D721Med (cell line): ENCODE data around the gene PDLIM7.

Experiments used
- DNase-seq: peaks from one replicate; pipeline ENCODE4 v3.0.0; 2011; ENCODE audit warnings: low spot score; ENCODE audit not compliant: insufficient read length
- FAIRE-seq: peaks from 2 replicates; lab custom pipeline; 2011; peaks lifted over from hg19 to GRCh38; lab: Jason Lieb, UNC
- TF ChIP-seq, protein P1 (sequence below): IDR thresholded peaks from 2 replicates; pipeline ENCODE4 v1.5.1; 2012; ENCODE audit warnings: mild to moderate bottlenecking, control low read depth; ENCODE audit not compliant: insufficient read depth; ENCODE audit errors: missing control alignments

The PDLIM7 gene

DNA sequence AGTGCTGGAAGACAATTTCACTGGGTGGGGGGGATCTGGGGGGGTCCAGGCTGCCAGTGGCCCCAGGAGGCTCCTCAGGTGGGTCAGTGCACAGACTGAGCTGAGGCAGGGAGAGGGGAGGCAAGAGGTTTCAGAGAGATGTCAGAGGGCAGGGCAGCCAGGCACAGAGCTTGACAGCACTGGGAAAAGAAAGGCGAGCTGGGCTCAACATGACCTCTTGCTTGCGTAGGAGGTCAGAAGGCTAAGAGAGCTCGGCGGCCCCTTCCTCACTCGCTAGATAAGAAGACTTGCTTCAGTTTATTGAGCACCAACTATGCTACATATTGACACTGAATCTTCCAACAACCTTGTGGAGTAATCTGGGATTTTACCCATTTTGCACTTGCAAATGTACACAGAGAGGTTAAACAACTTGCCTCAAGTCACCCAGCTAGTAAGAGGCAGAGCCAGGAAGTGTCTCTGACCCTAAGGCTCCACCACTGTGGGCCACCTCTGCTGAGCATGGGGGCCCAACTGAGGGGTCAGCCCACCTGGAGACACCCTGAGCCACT lies 3.5 kb downstream of the PDLIM7 start:
- TF ChIP-seq, protein P1, sequence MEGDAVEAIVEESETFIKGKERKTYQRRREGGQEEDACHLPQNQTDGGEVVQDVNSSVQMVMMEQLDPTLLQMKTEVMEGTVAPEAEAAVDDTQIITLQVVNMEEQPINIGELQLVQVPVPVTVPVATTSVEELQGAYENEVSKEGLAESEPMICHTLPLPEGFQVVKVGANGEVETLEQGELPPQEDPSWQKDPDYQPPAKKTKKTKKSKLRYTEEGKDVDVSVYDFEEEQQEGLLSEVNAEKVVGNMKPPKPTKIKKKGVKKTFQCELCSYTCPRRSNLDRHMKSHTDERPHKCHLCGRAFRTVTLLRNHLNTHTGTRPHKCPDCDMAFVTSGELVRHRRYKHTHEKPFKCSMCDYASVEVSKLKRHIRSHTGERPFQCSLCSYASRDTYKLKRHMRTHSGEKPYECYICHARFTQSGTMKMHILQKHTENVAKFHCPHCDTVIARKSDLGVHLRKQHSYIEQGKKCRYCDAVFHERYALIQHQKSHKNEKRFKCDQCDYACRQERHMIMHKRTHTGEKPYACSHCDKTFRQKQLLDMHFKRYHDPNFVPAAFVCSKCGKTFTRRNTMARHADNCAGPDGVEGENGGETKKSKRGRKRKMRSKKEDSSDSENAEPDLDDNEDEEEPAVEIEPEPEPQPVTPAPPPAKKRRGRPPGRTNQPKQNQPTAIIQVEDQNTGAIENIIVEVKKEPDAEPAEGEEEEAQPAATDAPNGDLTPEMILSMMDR = no peak
- DNase-seq = no peak
- FAIRE-seq = no peak

DNA sequence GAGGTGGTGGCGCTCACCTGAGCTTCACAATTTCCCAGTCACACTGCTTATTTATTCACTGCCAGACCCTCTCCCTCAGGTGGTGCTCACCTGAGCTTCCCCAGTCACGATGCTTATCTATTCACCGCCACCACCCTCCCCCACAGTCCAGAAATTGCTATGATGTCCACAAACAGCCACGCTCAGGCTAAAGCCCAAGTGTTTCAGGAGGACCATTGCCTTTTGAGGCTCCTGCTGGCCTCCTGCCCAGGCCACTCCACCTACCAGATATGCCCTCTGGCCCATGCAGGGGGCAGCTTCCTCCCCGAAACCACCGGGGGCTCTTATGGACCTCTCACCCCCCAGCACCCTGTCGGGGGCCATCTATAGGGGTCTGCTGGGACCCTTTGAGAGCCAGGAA lies 4.6 kb downstream of the PDLIM7 start:
- FAIRE-seq = no peak
- TF ChIP-seq, protein P1 = no peak

DNA sequence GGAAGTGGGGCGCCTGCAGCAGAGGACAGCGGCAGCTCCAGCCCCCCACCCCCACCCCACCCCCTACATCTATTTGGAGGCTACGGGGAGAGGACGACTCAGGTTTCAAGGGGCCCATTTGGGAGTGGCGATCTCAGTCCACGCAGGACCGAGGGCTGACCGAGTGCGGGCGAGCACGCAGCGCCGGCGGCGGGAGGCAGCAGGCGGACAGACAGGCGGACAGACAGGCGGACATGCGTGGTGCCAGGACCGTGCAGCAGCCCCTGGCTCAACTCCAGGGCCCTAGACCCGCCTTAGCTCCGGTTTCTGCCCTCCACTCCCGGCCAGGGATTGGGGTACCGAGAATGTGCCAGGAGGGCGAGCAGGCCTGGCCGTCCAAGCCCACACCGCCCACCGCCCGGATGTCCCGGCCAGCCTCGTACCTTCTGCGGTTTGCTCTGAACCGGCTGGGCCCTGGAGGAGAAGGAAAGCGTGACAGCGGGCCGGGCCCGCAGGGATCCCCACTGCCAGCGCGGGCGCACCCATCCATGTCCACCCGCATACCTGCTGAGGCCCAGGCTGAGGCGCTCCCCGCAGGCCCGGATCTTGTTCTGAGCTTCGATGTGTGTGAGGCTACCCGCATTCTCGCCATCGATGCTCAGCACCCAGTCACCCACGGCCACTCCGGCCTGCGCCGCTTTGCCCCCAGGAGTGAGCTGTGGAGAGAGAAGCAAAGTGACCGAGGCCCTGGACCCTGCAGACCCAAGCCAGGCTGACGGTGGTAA lies 5.2 kb downstream of the PDLIM7 start:
- TF ChIP-seq, protein P1 = no peak
- FAIRE-seq (no peak), DNase-seq (no peak)

More for the DNA sequence above, 4.6 kb downstream of the PDLIM7 start:
- no peak for DNase-seq

DNA sequence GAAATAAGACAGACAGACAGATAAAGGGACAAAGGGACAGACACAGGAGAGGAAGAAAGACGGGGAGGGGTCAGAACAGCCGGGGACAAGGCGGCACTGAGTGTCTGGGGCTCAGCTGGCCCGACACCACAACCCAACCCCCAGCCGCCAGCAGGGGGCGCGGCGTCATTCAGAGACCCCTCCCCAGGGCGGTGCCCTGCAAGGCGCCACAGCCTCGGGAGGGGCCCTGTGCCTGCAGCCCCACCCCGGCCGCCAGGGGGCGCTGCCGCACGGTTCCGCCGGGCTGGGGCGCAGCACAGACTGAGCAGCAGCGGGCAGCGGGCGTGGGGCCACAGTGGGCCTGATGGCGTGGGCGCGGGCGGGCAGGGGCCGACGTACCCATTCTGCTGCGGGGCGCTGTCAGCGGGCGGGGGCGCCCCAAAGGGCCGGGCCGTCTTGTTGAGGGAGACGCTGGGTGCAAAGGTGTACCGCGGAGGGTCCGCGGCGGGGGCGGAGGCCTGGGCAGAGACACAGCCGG lies 5.9 kb downstream of the PDLIM7 start:
- FAIRE-seq (no peak), DNase-seq (peak; percentile 57)
- TF ChIP-seq, protein P1 = peak; percentile 21

DNA sequence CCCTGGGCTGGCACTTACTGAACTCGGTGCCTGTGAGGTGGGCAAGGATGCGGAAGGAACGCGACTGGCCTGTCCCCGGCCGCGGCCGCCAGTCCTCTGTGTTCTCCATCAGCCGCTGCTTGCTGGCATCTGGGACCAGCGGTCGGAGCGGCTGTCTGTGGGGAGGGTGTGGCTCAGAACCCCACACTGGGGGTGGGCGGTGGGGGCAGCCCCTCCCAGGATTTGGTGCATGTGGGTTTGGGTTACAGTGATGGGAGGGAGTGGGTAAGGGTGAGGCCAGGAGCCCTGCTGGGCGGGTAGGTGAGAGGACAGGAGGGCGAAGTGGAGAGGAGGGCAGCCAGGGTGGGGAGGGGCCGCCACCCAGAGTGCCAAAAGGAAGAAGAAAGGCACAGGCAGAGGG lies 6.4 kb downstream of the PDLIM7 start:
- TF ChIP-seq, protein P1 = no peak
- FAIRE-seq (no peak), DNase-seq (no peak)

DNA sequence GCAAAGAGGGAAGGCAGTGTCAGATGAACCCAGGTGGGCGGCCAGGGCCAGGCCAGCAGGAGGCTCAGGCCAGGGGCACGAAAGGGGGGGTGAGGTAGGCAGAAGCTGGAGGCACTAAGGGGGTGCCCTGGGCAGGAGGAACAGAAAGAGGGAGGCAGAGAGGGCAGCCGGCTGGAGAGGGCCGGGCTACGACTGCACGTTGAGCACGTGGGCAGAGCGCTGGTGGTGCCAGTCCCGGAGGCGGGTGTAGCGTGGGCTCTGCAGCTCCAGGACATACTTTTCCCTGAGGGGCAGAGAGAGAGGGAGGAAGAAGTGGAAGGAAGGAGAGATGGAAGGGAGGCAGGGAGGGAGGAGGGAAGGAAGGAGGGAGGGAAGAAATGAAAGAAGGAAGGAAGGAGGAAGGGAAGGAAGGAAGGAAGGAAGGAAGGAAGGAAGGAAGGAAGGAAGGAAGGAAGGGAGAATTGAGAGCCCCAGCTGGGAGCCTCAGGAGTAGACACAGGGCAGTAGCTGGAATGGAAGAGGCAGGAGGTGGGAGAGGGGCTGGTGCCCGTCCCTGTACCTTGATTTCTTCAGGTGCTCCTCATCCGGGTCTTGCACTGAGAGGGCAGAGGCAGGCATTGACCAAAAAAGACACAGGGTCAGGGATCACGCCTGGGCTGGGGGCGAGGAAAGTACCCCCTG lies 7.0 kb downstream of the PDLIM7 start:
- FAIRE-seq (no peak), DNase-seq (no peak)
- TF ChIP-seq, protein P1 = no peak
